Activated T-helper 2 cell treated with anti-CD3 and anti-CD28 coated beads, Interferon-gamma antibody, Interleukin-2, Interleukin-4, amounts not matched to agents 10 μg/mL and 5 μg/mL and 100 μg/mL, durations not matched to agents 14 hours and 24 hours and 36 hours (primary cell): ENCODE data around the gene DLGAP4. TPM values are rescaled to one million over a fixed set of nuclear protein-coding genes. Genes with fewer than 3 reads are reported as not detected.
"Not testable (repeated sequence)": the region's sequence is repeated elsewhere in the genome, so short reads cannot be mapped to it uniquely, and the experiment has no call there.

Experiments used
- DNase-seq: peaks from one replicate; pipeline ENCODE4 v3.0.0; 2021; ENCODE audit warnings: low spot score
- H3K27ac Mint-ChIP-seq: one replicate; pipeline ENCODE4 v1.8.0; 2021; ENCODE audit warnings: mixed read lengths
- H3K27me3 Mint-ChIP-seq: one replicate; pipeline ENCODE4 v1.8.0; 2021; ENCODE audit warnings: low read depth, mixed read lengths
- H3K36me3 Mint-ChIP-seq: one replicate; pipeline ENCODE4 v1.8.0; 2021; ENCODE audit warnings: low read depth, mixed read lengths
- H3K4me1 Mint-ChIP-seq: one replicate; pipeline ENCODE4 v1.8.0; 2021; ENCODE audit warnings: low read depth, mixed read lengths
- H3K4me3 Mint-ChIP-seq: one replicate; pipeline ENCODE4 v1.8.0; 2021; ENCODE audit warnings: low read depth, mild to moderate bottlenecking, moderate library complexity, mixed read lengths
- H3K9me3 Mint-ChIP-seq: one replicate; pipeline ENCODE4 v1.8.0; 2021; ENCODE audit warnings: mixed read lengths
- intact Hi-C: fragments of 100-400 bp; cut with micrococcal nuclease; formaldehyde crosslinking; loops from one replicate; pipeline ENCODE4 v1.15.1; 2023
- total RNA-seq: library from RNA; stranded (reverse); gene quantifications from 2 replicates; pipeline ENCODE4 v1.2.3, GENCODE V29; 2022

The DLGAP4 gene
- total RNA-seq, 1 donor from 2014 or later, result 37.4 TPM

DNA sequence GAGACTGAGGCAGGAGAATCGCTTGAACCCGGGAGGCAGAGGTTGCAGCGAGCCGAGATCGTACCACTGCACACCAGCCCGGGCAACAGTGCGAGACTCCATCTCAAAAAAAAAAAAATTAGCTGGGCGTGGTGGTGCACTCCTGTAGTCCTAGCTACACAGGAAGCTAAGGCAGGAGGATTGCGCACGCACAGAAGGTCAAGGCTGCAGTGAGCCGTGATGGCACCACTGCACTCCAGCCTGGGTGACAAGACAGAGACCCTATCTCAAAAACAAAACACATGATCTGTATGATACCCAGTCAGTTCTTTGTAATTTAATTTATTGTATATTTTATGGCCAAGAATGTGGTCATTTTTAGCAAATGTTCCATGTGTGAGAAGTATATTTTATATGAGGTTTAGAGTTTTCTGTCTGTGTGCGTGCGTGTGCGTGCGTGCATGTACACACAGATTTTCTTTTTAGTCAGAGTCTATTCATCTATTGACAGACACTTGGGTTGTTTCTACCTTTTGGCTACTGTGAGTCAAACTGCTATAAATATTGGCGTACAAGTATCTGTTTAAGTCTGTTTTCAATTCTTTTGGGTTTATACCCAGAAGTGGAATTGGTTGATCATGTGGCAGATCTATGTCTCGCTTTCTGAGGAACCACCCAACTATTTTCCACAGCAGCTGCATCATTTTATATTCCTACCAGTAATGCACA, 213.0 kb downstream of the DLGAP4 start:
- Mint-ChIP-seq H3K27me3 (no peaks in the 10 kb centered on the region), H3K9me3 (no peaks in the 10 kb centered on the region), H3K36me3 (peaks cover 31% of the 10 kb centered on the region), H3K27ac (peak overlapping the region; percentile 87), H3K4me1 (peaks cover 20% of the 10 kb centered on the region), H3K4me3 (no peak overlapping the region)
- intact Hi-C loops, result loop anchor here (2.0 kb wide), 3 partner anchors 26 to 54 kb away; partner anchors contain the start of gene TGIF2
- DNase-seq, result no peak

DNA sequence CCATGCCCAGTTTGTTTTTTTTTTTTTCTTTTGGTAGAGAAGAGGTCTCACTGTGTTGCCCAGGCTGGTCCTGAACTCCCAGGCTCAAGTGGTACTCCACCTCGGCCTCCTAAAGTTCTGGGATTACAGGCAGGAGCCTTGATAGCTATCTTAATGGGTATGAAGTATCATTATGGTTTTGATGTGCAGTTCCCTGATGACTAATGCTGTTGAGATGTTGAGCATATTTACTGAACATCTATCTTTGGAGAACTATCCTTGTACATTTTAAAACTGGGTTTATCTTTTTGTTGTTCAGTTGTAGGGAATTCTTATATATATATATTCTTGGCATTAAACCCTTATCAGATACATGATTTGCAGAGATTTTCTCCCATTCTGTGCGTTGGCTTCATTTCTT, 213.8 kb downstream of the DLGAP4 start:
- Mint-ChIP-seq H3K27ac (peak overlapping the region; percentile 87), H3K4me3 (no peak overlapping the region), H3K4me1 (peaks cover 20% of the 10 kb centered on the region), H3K36me3 (peaks cover 33% of the 10 kb centered on the region), H3K9me3 (no peaks in the 10 kb centered on the region), H3K27me3 (no peaks in the 10 kb centered on the region)
- no peak for DNase-seq
- intact Hi-C loops, result loop anchor here (2.0 kb wide), 3 partner anchors 27 to 55 kb away; partner anchors contain the start of gene TGIF2

DNA sequence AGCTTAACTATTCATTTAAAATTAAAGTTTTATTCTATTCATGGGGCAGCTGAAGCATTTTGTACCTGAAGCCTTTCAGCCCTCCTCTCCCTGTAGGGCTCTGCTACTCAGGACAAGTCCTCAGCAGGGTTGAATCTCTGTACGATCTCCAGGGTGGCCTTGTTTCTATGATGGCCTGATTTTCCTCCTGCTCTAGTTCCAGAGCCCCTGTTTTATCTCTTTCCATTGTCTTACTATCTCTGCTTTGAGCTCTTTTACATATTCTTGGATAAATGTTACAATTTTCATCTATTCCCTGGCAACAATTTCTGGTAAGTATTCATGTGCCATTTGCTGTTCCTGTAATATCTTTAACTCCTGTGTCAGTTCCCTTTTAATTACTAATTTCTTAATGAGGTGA, 215.4 kb downstream of the DLGAP4 start:
- no peaks in the 10 kb centered on the region for H3K9me3 Mint-ChIP-seq
- H3K27ac Mint-ChIP-seq, result peak overlapping the region; percentile 34
- DNase-seq, result no peak
- H3K36me3 Mint-ChIP-seq, result peaks cover 30% of the 10 kb centered on the region
- H3K4me3 Mint-ChIP-seq, result no peak overlapping the region
- no peaks in the 10 kb centered on the region for H3K27me3 Mint-ChIP-seq
- H3K4me1 Mint-ChIP-seq, result peaks cover 18% of the 10 kb centered on the region
- intact Hi-C loops, result no loop called here

DNA sequence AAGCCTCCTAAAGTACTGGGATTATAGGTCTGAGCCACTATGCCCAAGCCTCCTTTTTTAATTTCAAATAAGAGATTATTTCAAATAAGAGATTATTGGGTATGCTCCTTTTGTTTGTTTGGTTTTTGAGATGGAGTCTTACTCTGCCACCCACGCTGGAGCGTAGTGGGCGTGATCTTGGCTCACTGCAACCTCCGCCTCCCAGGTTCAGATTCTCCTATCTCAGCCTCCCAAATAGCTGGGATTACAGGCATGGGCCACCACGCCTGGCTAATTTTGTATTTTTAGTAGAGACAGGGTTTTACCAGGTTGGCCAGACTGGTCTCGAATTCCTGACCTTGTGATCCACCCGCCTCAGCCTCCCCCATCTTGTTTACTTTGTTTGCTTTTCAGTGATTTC, 216.3 kb downstream of the DLGAP4 start:
- Mint-ChIP-seq H3K4me1 (peaks cover 18% of the 10 kb centered on the region), H3K36me3 (peaks cover 30% of the 10 kb centered on the region), H3K27ac (peak overlapping the region; percentile 11)
- intact Hi-C loops, DNase-seq, H3K4me3 Mint-ChIP-seq, H3K9me3 Mint-ChIP-seq, H3K27me3 Mint-ChIP-seq: not testable (repeated sequence)

GRCh38 chr20:36523341-36523740, 217.2 kb downstream of the DLGAP4 start:
- no peak for DNase-seq
- H3K9me3 Mint-ChIP-seq, result no peaks in the 10 kb centered on the region
- peaks cover 17% of the 10 kb centered on the region for H3K4me1 Mint-ChIP-seq
- H3K27ac Mint-ChIP-seq, result no peak overlapping the region
- H3K36me3 Mint-ChIP-seq, result peaks cover 25% of the 10 kb centered on the region
- H3K27me3 Mint-ChIP-seq, result no peaks in the 10 kb centered on the region
- intact Hi-C loops, result no loop called here
- no peak overlapping the region for H3K4me3 Mint-ChIP-seq

DNA sequence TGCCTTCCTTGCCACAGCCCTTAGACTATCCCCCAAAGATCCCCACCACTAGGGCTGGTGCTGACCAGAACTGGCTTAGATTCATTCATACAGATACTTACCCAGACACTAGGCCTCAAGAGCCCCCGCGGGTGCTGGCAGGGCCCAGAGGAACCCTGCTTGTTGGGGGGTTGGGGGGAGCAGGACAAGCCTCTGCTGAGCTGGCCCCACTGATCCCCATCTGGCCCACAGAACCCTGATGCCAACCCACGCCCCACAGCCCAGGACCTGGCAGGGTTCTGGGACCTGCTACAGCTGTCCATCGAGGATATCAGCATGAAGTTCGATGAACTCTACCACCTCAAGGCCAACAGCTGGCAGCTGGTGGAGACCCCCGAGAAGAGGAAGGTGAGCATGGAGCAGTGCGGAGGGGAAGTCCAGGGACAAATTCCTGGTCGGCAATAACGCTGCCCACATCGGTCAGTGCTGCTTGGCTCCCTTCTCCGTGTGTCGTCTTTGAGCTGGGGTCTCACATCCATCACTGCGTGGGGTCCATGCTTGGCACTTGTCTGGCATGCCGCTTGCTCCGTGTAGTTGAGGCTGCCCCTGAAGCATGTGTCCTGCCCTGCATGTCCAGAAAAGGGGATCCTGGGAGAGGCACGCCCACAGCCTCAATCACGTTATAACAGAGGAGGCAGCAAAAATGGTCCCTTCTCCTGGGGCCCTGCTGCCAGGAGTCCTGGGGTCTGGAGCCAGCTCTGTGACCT, 219.7 kb downstream of the DLGAP4 start:
- Mint-ChIP-seq H3K36me3 (peaks cover 17% of the 10 kb centered on the region), H3K4me3 (no peak overlapping the region), H3K27ac (no peak overlapping the region), H3K4me1 (peaks cover 5% of the 10 kb centered on the region), H3K27me3 (no peaks in the 10 kb centered on the region), H3K9me3 (no peaks in the 10 kb centered on the region)
- intact Hi-C loops, result no loop called here
- no peak for DNase-seq

GRCh38 chr20:36526521-36527011, 220.4 kb downstream of the DLGAP4 start:
- Mint-ChIP-seq H3K4me3 (no peak overlapping the region), H3K27ac (no peak overlapping the region), H3K4me1 (peaks cover 3% of the 10 kb centered on the region), H3K9me3 (no peaks in the 10 kb centered on the region), H3K36me3 (peaks cover 16% of the 10 kb centered on the region), H3K27me3 (no peaks in the 10 kb centered on the region)
- DNase-seq, result no peak
- intact Hi-C loops, result no loop called here

DNA sequence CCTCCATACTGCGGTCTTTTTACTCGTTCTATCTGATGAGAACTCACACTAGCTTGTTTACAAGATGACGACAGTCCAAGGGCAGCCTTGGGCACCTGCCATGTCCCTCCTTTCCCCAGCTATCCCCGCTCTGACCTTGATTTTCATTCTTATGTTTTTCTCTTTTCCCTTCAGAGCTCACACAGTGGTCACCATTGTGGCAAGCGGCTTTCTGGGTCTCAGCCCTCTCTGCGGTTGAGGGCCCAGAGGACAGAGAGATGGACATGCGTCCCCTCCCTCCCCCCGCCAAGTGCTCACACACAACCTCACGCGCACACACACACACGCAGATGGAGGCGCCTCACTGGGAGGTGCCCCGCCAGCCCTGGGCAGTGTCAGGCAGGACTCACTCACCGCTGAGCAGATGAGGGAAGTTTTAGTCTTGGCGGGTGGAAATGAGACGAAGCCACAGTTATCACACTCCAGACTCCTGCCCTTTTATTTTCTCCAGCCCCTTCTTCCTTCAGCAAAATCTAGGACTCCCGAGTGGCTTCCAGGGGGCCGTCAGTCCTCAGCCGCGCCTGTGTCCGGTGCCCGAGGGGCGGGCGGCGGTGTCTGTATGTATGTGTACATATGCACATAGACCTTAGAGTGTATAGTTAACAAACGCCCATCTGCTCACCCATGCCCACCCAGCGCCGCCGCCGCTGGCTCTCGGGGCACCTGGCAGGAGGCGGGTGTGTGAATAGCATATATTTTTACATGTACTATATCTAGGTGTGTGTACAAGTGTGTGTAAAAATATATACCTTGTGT, 221.4 kb downstream of the DLGAP4 start:
- H3K27ac Mint-ChIP-seq, result no peak overlapping the region
- H3K4me3 Mint-ChIP-seq, result no peak overlapping the region
- no peaks in the 10 kb centered on the region for H3K4me1 Mint-ChIP-seq
- DNase-seq, result no peak
- H3K36me3 Mint-ChIP-seq, result peaks cover 10% of the 10 kb centered on the region
- intact Hi-C loops, result no loop called here
- no peaks in the 10 kb centered on the region for H3K9me3 Mint-ChIP-seq
- H3K27me3 Mint-ChIP-seq, result no peaks in the 10 kb centered on the region

GRCh38 chr20:36528176-36528874, 222.2 kb downstream of the DLGAP4 start:
- Mint-ChIP-seq H3K9me3 (no peaks in the 10 kb centered on the region), H3K36me3 (peaks cover 10% of the 10 kb centered on the region), H3K27me3 (no peaks in the 10 kb centered on the region), H3K4me3 (no peak overlapping the region), H3K27ac (no peak overlapping the region), H3K4me1 (no peaks in the 10 kb centered on the region)
- no peak for DNase-seq
- intact Hi-C loops, result no loop called here

DNA sequence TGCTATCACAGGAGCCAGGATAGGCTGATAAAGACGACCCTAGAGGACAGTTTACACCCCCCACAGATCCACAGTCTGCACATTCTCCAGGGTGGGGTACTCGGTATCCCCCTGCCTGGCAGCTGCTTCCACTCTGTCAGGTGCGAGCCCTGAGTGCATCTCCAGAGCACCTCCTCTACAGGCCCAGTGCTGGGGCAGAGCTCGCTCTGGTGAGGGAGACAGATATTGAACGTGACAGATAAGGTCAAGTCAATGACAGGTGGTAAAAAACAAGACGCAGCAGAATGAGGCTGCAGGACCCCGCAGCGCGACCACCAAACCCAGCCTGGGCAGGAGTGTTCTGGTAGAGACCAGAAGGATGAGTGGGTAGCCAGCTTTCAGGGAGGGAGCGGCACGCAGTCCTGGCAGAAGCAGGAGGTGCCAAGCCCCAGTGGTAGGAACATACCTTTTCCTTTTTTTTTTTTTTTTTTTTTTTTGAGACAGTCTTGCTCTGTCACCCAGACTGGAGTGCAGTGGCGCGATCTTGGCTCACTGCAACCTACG, 222.8 kb downstream of the DLGAP4 start:
- intact Hi-C loops, result no loop called here
- Mint-ChIP-seq H3K9me3 (no peaks in the 10 kb centered on the region), H3K36me3 (peaks cover 9% of the 10 kb centered on the region), H3K27ac (no peak overlapping the region), H3K4me1 (no peaks in the 10 kb centered on the region), H3K27me3 (no peaks in the 10 kb centered on the region), H3K4me3 (no peak overlapping the region)
- no peak for DNase-seq

- Mint-ChIP-seq H3K4me3 (no peak overlapping the region), H3K36me3 (no peaks in the 10 kb centered on the region), H3K27me3 (no peaks in the 10 kb centered on the region), H3K9me3 (no peaks in the 10 kb centered on the region), H3K27ac (no peak overlapping the region), H3K4me1 (no peaks in the 10 kb centered on the region)
- intact Hi-C loops, result no loop called here
- DNase-seq, result no peak
These were observed 226.2 kb downstream of the DLGAP4 start for GRCh38 chr20:36532388-36532787.

GRCh38 chr20:36532822-36533221, 226.7 kb downstream of the DLGAP4 start:
- Mint-ChIP-seq H3K9me3 (no peaks in the 10 kb centered on the region), H3K4me1 (no peaks in the 10 kb centered on the region), H3K27ac (no peak overlapping the region), H3K36me3 (no peaks in the 10 kb centered on the region), H3K27me3 (no peaks in the 10 kb centered on the region), H3K4me3 (no peak overlapping the region)
- intact Hi-C loops, result no loop called here
- no peak for DNase-seq
